ENCODE measurements around the gene MRPL42. TPM values are rescaled to one million over a fixed set of nuclear protein-coding genes. Genes with fewer than 3 reads are reported as not detected.

MRPL42 gene
- total RNA-seq, 3 donors from 2014 or later (not counting 1 experiment from before 2014, with no cell fraction given), result 36.4 to 42.7 (median 37.1) TPM

DNA sequence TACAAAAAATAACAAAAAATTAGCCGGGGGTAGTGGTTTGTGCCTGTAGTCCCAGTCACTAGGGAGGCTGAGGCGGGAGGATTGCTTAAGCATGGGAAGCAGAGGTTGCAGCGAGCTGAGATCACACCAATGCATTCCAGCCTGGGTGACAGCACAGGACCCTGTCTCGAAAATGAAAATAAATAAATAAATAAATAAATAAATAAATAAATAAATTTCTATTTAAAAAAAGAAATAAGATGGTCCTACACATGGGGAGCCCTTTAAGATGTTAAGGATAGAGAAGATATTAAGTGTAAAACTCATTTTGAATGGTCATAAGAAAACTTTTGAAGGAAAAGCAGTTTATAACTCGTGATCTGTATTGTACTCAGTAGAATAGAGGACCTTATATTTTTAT, 8.2 kb upstream of the MRPL42 start:
- no peak for ATAC-seq
- WGBS (ENCODE audit: insufficient coverage), result 100% methylated on average over 2 of the region's 5 CpGs
- Mint-ChIP-seq H3K27me3 (ENCODE audit: low read depth in 2 of 2) (peaks cover 9% of the 10 kb centered on the region in 2 donors), H3K9me3 (no peaks in the 10 kb centered on the region), H3K4me1 (no peaks in the 10 kb centered on the region), H3K27ac (no peak overlapping the region), H3K4me3 (no peak overlapping the region), H3K36me3 (no peaks in the 10 kb centered on the region)
- TF ChIP-seq, protein P1, sequence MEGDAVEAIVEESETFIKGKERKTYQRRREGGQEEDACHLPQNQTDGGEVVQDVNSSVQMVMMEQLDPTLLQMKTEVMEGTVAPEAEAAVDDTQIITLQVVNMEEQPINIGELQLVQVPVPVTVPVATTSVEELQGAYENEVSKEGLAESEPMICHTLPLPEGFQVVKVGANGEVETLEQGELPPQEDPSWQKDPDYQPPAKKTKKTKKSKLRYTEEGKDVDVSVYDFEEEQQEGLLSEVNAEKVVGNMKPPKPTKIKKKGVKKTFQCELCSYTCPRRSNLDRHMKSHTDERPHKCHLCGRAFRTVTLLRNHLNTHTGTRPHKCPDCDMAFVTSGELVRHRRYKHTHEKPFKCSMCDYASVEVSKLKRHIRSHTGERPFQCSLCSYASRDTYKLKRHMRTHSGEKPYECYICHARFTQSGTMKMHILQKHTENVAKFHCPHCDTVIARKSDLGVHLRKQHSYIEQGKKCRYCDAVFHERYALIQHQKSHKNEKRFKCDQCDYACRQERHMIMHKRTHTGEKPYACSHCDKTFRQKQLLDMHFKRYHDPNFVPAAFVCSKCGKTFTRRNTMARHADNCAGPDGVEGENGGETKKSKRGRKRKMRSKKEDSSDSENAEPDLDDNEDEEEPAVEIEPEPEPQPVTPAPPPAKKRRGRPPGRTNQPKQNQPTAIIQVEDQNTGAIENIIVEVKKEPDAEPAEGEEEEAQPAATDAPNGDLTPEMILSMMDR (IDR thresholded peaks at IDR 0.05), result no peak
- Histone ChIP-seq H3K36me3 (ENCODE audit: control insufficient read depth, insufficient read depth, low read length) (no peaks in the 10 kb centered on the region), H3K27me3 (ENCODE audit: control insufficient read depth, insufficient read depth, low read length) (no peaks in the 10 kb centered on the region), H3K27ac (ENCODE audit: low read length) (no peak overlapping the region), H3K4me3 (ENCODE audit: low read length) (no peak overlapping the region), H3K9me3 (ENCODE audit: control insufficient read depth, insufficient read depth, low read length) (no peaks in the 10 kb centered on the region), H3K4me1 (ENCODE audit: control insufficient read depth, insufficient read depth, low read length) (no peaks in the 10 kb centered on the region)
- no peak for DNase-seq
- intact Hi-C loops (cut with micrococcal nuclease), result no loop called here

DNA sequence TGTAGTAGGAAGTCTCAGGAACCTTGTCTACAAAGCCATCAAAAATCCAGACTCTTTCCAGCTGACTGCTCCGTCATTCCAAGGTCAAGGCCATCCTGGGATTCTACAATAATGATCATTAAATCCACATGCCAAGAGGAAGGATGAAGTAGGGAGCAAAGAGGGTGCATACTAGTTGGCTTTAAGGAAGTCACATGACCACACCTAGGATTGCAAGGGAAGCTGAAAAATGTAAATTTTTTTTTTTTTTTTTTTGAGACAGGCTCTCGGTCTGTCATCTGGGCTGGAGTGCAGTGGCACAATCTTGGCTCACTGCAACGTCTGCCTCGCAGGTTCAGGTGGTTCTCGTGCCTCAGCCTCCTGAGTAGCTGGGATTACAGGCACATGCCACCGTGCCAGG, 7.3 kb upstream of the MRPL42 start:
- intact Hi-C loops (cut with micrococcal nuclease), result no loop called here
- Mint-ChIP-seq H3K4me1 (no peaks in the 10 kb centered on the region), H3K27ac (no peak overlapping the region), H3K9me3 (no peaks in the 10 kb centered on the region), H3K36me3 (no peaks in the 10 kb centered on the region), H3K4me3 (no peak overlapping the region), H3K27me3 (ENCODE audit: low read depth in 2 of 2) (peaks cover 8 to 9% of the 10 kb centered on the region in 2 donors)
- Histone ChIP-seq H3K9me3 (ENCODE audit: control insufficient read depth, insufficient read depth, low read length) (no peaks in the 10 kb centered on the region), H3K4me3 (ENCODE audit: low read length) (no peak overlapping the region), H3K27me3 (ENCODE audit: control insufficient read depth, insufficient read depth, low read length) (no peaks in the 10 kb centered on the region), H3K4me1 (ENCODE audit: control insufficient read depth, insufficient read depth, low read length) (no peaks in the 10 kb centered on the region), H3K27ac (ENCODE audit: low read length) (no peak overlapping the region), H3K36me3 (ENCODE audit: control insufficient read depth, insufficient read depth, low read length) (no peaks in the 10 kb centered on the region)
- 93% methylated on average over 5 of the region's 6 CpGs for WGBS (ENCODE audit: insufficient coverage)
- ATAC-seq (no peak), DNase-seq (no peak)
- TF ChIP-seq, protein P1 (IDR thresholded peaks at IDR 0.05), result no peak

DNA sequence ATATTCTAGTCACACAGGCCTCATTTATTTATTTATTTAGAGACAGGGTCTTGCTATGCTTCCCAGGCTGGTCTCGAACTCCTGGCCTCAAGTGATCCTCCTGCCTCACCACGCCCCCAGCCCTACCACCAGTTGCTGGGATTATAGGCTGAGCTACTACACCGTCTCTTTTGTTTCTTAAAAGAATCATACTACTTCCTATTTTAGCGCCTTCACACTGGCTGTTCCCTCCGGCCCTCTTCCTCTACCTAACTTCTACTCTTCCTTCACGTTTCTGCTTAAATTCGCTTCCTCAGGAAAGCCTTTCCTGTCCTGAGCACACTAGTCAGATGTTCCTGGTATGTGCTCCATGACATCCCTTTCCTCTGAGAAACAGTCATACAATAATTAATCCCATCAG, 6.4 kb upstream of the MRPL42 start:
- H3K4me3 Mint-ChIP-seq, result no peak overlapping the region
- Histone ChIP-seq H3K36me3 (ENCODE audit: control insufficient read depth, insufficient read depth, low read length) (no peaks in the 10 kb centered on the region), H3K27me3 (ENCODE audit: control insufficient read depth, insufficient read depth, low read length) (no peaks in the 10 kb centered on the region), H3K9me3 (ENCODE audit: control insufficient read depth, insufficient read depth, low read length) (no peaks in the 10 kb centered on the region), H3K27ac (ENCODE audit: low read length) (no peak overlapping the region), H3K4me1 (ENCODE audit: control insufficient read depth, insufficient read depth, low read length) (no peaks in the 10 kb centered on the region), H3K4me3 (ENCODE audit: low read length) (no peak overlapping the region)
- 74% methylated on average over 7 of the region's 7 CpGs for WGBS (ENCODE audit: insufficient coverage)
- TF ChIP-seq, protein P1 (IDR thresholded peaks at IDR 0.05), result no peak
- H3K27ac Mint-ChIP-seq, result no peak overlapping the region
- no peaks in the 10 kb centered on the region for H3K4me1 Mint-ChIP-seq
- H3K27me3 Mint-ChIP-seq (ENCODE audit: low read depth in 2 of 2), result peaks cover 8 to 9% of the 10 kb centered on the region in 2 donors
- ATAC-seq, result no peak
- H3K36me3 Mint-ChIP-seq, result no peaks in the 10 kb centered on the region
- intact Hi-C loops (cut with micrococcal nuclease), result no loop called here
- no peaks in the 10 kb centered on the region for H3K9me3 Mint-ChIP-seq
- no peak for DNase-seq

DNA sequence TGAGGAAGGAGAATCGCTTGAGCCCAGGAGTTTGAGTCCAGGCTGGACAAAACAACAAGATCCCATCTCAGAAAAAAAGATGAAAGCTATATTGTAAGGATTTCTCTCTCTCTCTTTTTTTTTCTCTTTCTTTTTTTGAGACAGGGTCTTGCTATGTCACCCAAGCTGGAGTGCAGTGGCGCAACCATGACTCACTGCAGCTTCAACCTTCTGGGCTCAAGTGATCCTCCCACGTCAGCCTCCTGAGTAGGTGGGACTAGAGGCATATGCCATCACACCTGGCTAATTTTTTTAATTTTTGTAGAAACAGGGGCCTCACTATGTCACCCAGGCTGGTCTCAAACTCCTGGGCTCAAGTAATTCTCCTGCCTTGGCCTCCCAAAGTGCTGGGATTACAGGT, 5.8 kb upstream of the MRPL42 start:
- no peak overlapping the region for H3K27ac Mint-ChIP-seq
- TF ChIP-seq, protein P1 (IDR thresholded peaks at IDR 0.05), result no peak
- WGBS (ENCODE audit: insufficient coverage), result 86% methylated on average over 3 of the region's 3 CpGs
- Histone ChIP-seq H3K9me3 (ENCODE audit: control insufficient read depth, insufficient read depth, low read length) (no peaks in the 10 kb centered on the region), H3K4me1 (ENCODE audit: control insufficient read depth, insufficient read depth, low read length) (no peaks in the 10 kb centered on the region), H3K27me3 (ENCODE audit: control insufficient read depth, insufficient read depth, low read length) (no peaks in the 10 kb centered on the region), H3K36me3 (ENCODE audit: control insufficient read depth, insufficient read depth, low read length) (no peaks in the 10 kb centered on the region), H3K4me3 (ENCODE audit: low read length) (no peak overlapping the region), H3K27ac (ENCODE audit: low read length) (no peak overlapping the region)
- H3K4me3 Mint-ChIP-seq, result no peak overlapping the region
- intact Hi-C loops (cut with micrococcal nuclease), result no loop called here
- ATAC-seq (no peak), DNase-seq (no peak)
- H3K36me3 Mint-ChIP-seq, result no peaks in the 10 kb centered on the region
- no peaks in the 10 kb centered on the region for H3K9me3 Mint-ChIP-seq
- H3K27me3 Mint-ChIP-seq (ENCODE audit: low read depth in 2 of 2), result peaks cover 3 to 6% of the 10 kb centered on the region in 2 donors
- no peaks in the 10 kb centered on the region for H3K4me1 Mint-ChIP-seq
